Activated CD4-positive, CD25-positive, alpha-beta regulatory T cell treated with anti-CD3 and anti-CD28 coated beads, Interleukin-2, amount 50 U/mL, for 72 hours (primary cell): ENCODE data around the gene WBP1.
"Not testable (repeated sequence)": the region's sequence is repeated elsewhere in the genome, so short reads cannot be mapped to it uniquely, and the experiment has no call there.

Experiments
- DNase-seq: peaks from one replicate; pipeline ENCODE4 v3.0.0; 2021

The WBP1 gene

GRCh38 chr2:74482801-74483674, 24.8 kb downstream of the WBP1 start, which contains the start of the genes CCDC142 and TTC31:
Gene CCDC142 (minus strand): TSS chr2:74482998. CDS start chr2:74482837, 161 bp downstream.
Gene TTC31 (plus strand): TSS chr2:74483081. CDS start chr2:74483096, 15 bp downstream.
- peak; percentile 90 for DNase-seq

- not testable (repeated sequence) for DNase-seq
Measured at GRCh38 chr2:74483675-74484164, 25.5 kb downstream of the WBP1 start.

GRCh38 chr2:74486141-74486540, 27.9 kb downstream of the WBP1 start:
- no peak for DNase-seq

GRCh38 chr2:74488643-74489481, 30.6 kb downstream of the WBP1 start:
- DNase-seq: no peak

DNA sequence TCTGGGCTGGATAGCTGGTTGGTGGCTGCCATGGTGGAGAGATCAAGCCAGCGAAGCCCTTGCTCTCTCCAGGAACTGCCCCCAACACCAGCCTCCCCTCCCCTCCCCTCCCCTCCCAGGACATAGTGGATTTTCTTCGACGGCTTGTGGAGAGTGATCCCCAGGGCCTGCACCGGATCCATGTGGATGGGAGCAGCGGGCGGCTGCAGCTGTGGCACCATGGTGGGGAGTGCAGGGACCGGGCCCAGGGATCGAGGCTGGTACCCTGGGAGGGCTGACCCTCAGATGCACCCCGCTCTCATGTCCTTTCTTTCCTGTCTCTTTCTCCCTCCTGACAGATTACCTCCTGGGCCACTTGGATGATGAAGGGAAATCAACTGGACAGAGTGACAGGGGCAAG, 31.7 kb downstream of the WBP1 start:
- no peak for DNase-seq

GRCh38 chr2:74491648-74492544, 33.7 kb downstream of the WBP1 start:
- DNase-seq: no peak

DNA sequence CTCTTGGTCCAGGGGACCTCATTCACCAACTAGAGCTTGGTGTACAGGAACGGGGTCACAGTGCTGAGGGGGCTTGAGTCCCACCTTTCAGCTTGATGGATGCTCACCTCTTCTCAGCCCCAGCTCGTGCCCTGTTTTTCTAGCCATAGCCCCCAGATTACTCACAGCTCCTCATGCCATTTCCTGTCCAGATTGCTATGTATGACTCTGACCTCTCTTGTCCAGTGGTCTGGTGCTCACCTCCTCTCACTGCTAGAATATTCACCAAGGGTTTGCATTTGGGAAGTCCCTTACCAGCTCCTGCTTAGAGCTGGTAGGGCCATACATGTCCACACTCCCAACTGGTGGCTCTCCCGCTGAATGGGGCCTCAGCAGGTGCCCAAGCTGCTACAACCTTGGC, 35.3 kb downstream of the WBP1 start:
- DNase-seq: no peak

- no peak for DNase-seq
Measured at GRCh38 chr2:74495440-74495839, 37.2 kb downstream of the WBP1 start.

DNA sequence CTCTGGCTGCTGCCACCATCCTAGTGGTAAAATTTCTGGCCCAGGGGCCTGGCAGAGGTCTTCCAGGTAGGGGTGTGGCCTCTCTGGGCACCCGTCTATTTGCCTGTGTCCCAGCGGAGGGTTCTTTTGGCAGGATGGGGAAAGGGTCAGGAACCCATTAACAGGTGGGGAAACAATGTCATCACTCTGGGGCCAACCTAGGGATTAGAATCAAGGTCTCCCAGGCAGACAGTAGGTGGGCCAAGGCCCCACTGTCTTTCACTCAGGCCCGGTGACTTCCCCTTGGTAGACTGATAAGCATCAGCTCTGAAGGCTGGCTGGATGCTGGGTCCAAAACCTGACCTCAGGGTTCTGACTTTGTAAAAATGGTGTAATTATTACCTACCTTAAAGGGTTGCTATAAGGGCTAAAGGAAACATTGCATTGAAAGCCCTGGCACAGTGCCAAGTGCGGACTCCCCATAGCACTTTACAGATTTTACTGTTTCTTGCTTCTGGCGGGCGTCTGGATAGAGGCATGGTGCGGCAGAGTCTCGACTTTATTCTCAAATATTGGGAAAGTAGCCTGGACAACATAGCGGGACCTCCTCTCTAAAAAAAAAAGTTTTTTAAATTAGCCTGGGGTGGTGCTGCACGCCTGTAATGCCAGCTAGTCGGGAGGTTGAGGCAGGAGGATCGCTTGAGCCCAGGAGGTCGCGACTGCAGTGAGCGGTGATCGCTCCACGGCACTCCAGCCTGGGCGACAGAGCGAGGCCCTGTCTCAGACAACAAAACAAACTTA, 38.9 kb downstream of the WBP1 start:
- DNase-seq: no peak

- DNase-seq: peak; percentile 56
Measured at GRCh38 chr2:74497777-74498499, 39.7 kb downstream of the WBP1 start.

DNA sequence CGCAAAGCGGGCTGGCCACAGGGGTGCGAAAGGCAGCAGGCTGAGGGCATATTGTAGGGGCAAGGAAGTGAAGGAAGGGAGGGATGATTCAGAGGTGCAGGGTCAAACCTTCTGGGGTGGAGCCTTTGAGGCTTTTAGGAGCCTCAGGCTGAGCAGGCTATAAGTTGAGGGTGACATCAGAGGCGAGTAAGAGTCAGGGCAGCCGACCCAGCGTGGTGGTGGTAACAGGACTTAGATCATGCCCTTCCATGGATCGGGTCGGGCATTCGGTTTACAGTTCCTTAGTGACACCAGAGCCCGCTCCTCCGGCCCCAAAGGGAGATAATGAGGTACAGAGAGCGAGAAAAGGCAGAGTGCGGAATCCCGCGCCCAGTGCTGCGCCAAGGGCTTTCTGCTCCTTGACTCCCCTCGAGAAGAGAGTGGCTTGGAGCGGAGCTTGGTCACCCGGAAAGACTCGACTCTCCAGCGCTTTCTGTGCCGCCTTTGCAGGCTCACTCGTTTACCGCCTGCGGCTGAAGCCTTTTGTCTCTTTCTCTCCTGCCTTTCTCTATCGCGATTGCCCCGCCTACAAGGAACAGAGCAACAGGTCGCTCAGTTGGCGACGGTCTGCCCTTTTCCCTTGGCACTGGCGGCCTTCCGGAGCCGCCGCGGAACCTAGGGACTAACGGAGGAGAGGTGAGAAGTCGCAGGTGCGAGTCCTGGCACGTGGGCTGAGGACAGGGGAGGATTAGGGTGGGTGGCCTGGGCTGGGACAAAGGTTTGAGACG, 40.4 kb downstream of the WBP1 start:
- no peak for DNase-seq

GRCh38 chr2:74499267-74499939, 41.2 kb downstream of the WBP1 start, which contains the start of gene LBX2:
Gene LBX2 (minus strand): TSS chr2:74499603. CDS start chr2:74499537, 66 bp downstream.
- no peak for DNase-seq

DNA sequence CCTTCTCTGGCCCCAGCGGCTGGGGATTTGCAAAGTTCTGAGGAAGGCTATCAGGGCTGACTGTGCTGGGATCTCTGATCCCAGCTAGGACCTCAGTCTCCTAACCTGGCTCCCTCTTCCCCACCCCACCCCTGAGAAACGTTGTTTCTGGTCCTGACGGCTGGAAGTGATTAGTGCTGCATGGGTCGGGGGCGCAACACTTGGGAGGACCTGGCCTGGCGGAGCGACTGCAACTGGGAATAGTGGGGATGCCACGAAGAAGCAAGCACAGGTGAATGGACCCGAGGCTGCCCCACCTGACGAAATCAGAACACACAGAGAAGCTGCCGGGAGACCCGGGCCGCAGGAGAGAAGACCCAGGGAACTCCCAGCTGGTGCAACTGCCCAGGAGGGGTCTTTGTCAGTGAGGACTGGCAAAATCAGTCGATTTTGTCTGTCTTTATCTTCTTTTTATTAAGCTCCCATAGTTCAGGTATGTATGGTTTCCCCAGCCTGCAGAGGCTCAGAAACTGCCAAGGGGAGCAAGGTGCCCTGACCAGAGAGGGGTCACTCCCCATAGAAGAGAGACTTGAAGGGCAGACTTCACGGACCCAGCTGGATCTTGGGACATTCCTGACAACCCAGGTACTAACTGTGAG, 41.8 kb downstream of the WBP1 start:
- no peak for DNase-seq

- no peak for DNase-seq
Measured at GRCh38 chr2:74500578-74500946, 42.3 kb downstream of the WBP1 start.

GRCh38 chr2:74501335-74502071, 43.3 kb downstream of the WBP1 start:
- DNase-seq: no peak

DNA sequence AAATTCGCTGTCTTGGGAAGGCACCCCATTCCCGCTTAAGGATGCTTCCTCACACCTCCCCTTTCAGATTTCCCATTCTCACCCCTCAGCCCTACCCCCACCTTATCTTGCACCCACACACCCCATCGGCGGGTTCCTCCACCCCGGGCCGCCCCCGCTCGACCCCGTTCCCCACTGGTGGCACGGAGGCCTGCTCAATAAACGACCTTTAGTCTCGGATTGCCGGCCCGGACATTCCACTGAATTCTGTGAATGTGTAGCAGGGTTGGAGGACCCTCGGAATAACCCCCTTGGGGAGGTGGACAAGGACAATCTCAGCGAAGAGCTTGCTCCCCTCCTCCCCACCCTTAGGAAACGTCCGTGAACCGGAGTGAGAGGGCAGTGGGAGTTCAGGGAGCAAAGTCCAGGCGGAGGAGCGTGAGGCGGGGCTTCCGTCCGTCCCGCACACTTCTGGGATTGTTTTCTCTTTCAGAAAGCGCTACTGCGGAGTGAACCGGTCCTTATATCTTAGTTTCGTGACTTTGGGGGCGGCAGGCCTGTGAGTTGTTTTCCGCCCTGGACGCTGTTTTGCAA, 44.0 kb downstream of the WBP1 start:
- DNase-seq: no peak

GRCh38 chr2:74502720-74503505, 44.7 kb downstream of the WBP1 start:
- peak; percentile 62 for DNase-seq
